Mucosa of descending colon (tissue), 3 donors: ENCODE results near the gene SGMS1. TPM values are rescaled to one million over a fixed set of nuclear protein-coding genes. Genes with fewer than 3 reads are reported as not detected.
"Not testable (repeated sequence)": the region's sequence is repeated elsewhere in the genome, so short reads cannot be mapped to it uniquely, and the experiment has no call there.

Experiments used
- ATAC-seq: fragments of 200-7000 bp; cut with Tn5 transposase; one replicate; pipeline ENCODE4 v1.9.1; 2020; ENCODE audit warnings: mild to moderate bottlenecking, moderate library complexity
- DNase-seq, 3 donors: peaks; one replicate each; pipeline ENCODE4 v3.0.0-alpha.2; 2020
- H3K36me3 ChIP-seq: fragments of 200-600 bp; one replicate; pipeline ENCODE4 v1.8.0; 2021; ENCODE audit warnings: low read depth, mild to moderate bottlenecking
- H3K4me1 ChIP-seq: fragments of 200-600 bp; one replicate; pipeline ENCODE4 v1.8.0; 2021; ENCODE audit warnings: low read depth, mild to moderate bottlenecking
- H3K4me3 ChIP-seq: fragments of 200-600 bp; one replicate; pipeline ENCODE4 v1.8.0; 2021; ENCODE audit warnings: mild to moderate bottlenecking
- H3K9me3 ChIP-seq: fragments of 200-600 bp; one replicate; pipeline ENCODE4 v1.8.0; 2021; ENCODE audit warnings: mild to moderate bottlenecking
- CTCF ChIP-seq: fragments of 200-600 bp; IDR thresholded peaks from one replicate; pipeline ENCODE4 v1.8.0; 2022; ENCODE audit warnings: antibody characterized with exemption, mild to moderate bottlenecking
- intact Hi-C, 2 donors: fragments of 100-400 bp; cut with DNase I in 1 of 2; cut with micrococcal nuclease in 1 of 2; formaldehyde crosslinking; loops; one replicate each; pipeline versions ENCODE4 v1.11.0 to v1.11.1; 2022; cut with DNase I, micrococcal nuclease
- total RNA-seq, 3 donors: library from RNA; stranded (reverse); fragmentation: NEBNext Ultra II Directional in 2 of 3; extraction: Animal tissue kit (Norgen Biotek cat#: 25700) in 2 of 3; gene quantifications; one replicate each; pipeline versions ENCODE4 v1.2.1 to v1.2.4, GENCODE V29; 2021 to 2023
- donor health status: DM: no; HTN: no; CAD: no; lungs with moderate emphysema.
- donor health status: DM: no; HTN: no; CAD: no.
- donor health status: DM: no; HTN: yes; CAD: no.

SGMS1 gene
- total RNA-seq, 3 donors from 2014 or later = 14.4 to 28.4 (median 20.0) TPM

DNA sequence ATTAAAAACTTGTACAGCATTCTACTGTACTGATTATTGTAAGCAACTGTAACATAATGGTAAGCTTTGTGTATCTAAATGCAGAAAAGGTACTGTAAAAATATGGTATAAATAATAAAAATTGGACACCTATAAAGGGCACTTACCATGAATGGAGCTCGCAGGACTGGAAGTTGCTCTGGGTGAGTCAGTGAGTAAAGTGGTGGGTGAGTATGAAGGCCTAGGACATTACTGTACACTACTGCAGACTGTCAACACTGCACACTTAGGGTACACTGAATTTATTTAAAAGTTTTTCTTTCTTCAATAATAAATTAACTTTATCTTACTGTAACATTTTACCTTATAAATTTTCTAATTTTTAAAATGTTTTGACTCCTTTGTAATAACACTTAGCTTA, 253.8 kb downstream of the SGMS1 start:
- Histone ChIP-seq H3K4me3 (no peak overlapping the region), H3K9me3 (no peaks in the 10 kb centered on the region)

DNA sequence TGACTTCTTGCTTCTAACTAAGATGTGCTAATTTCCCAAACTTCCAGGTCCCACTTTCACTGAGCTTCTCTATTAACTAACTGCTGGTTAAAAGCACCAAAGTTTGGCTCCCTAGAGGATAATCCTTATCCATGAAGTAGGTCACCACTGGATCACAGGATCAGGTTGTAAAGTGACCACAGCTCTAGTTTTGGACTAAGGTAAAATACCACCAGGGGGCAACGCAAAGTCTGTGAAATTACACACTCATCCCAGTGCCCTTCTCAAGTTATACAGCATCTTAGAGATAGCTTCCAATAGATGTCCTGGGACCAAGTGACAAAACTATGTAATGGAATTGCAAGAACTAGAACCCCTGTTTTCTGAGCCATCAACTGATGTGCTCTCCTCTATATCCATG, 256.0 kb downstream of the SGMS1 start:
- H3K36me3 ChIP-seq = no peaks in the 10 kb centered on the region
- no peak for TF ChIP-seq CTCF
- no peak overlapping the region for H3K4me3 ChIP-seq
- ATAC-seq (peak; percentile 42), DNase-seq (peak in 1 of 3 donors; percentile 47)
- H3K9me3 ChIP-seq = no peaks in the 10 kb centered on the region
- intact Hi-C loops = no loop called here
- H3K4me1 ChIP-seq = no peaks in the 10 kb centered on the region

More for the DNA sequence above, 253.8 kb downstream of the SGMS1 start:
- no peaks in the 10 kb centered on the region for H3K4me1 ChIP-seq
- no peak for TF ChIP-seq CTCF
- DNase-seq = no peak
- ATAC-seq = no peak
- intact Hi-C loops = no loop called here
- no peaks in the 10 kb centered on the region for H3K36me3 ChIP-seq

- DNase-seq, ATAC-seq, H3K36me3 ChIP-seq, H3K4me1 ChIP-seq, H3K4me3 ChIP-seq, H3K9me3 ChIP-seq, intact Hi-C loops: not testable (repeated sequence)
These were observed 257.3 kb downstream of the SGMS1 start for GRCh38 chr10:50366421-50366820.

GRCh38 chr10:50364730-50365129, 259.0 kb downstream of the SGMS1 start:
- ATAC-seq = peak; percentile 85
- H3K4me1 ChIP-seq, H3K4me3 ChIP-seq, H3K9me3 ChIP-seq, H3K36me3 ChIP-seq, intact Hi-C loops, DNase-seq: not testable (repeated sequence)

DNA sequence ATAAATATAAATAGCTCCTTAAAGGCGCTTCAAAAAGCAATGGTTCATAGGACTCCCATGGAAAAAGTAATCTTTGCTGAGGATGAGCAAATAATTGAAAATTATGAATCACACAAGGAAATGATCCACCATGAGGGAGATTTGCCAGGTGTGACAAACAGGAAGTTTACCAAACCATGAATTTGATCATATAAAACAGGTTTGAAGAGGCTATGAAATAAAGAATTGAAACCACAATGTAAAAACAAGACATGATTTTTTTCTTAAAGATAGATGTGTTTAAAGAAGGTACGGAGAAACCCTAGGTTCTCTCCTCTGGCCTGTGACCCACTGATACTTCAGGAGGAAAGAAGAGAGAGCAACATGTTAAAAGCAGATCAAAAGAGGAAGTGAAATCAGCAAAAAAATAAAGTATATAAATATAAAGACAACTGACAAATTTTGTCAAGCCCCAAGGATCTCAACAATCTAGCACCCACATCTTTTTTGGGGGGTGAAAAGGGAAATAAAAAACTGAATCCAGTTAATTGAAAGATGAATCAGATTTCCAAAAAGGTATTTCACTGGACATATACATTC, 261.1 kb downstream of the SGMS1 start:
- no peak for TF ChIP-seq CTCF
- H3K4me1 ChIP-seq = no peaks in the 10 kb centered on the region
- no peak for DNase-seq
- no peaks in the 10 kb centered on the region for H3K9me3 ChIP-seq
- intact Hi-C loops = no loop called here
- ATAC-seq = peak; percentile 75
- no peak overlapping the region for H3K4me3 ChIP-seq
- no peaks in the 10 kb centered on the region for H3K36me3 ChIP-seq

DNA sequence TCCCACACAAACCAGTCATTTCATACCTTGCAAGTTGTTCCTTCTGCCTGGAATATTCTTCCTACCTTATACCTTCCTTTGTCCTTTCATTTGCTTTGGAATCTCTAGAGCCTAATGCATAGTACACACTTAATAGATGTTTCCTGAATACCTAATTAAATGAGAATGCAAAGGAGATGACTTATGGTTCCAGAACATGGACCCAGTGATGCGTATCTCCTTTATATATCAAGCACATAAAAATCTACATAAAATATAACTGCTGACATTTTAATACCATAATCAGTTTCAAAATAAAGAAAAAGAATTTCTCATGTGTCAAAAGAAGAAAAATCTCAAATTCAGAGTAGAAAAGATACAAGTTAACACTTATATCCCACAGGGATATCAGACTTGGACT, 261.8 kb downstream of the SGMS1 start:
- no peak overlapping the region for H3K4me3 ChIP-seq
- ATAC-seq = no peak
- H3K4me1 ChIP-seq = no peaks in the 10 kb centered on the region
- intact Hi-C loops = no loop called here
- no peak for DNase-seq
- no peaks in the 10 kb centered on the region for H3K36me3 ChIP-seq
- H3K9me3 ChIP-seq = no peaks in the 10 kb centered on the region
- no peak for TF ChIP-seq CTCF
